ENCODE results near the gene TMEM123. TPM values are rescaled to one million over a fixed set of nuclear protein-coding genes. Genes with fewer than 3 reads are reported as not detected.

The TMEM123 gene
- total and polyA plus RNA-seq, 2 of the 4 experiments (the other 2 are of a cell fraction): 96.9 to 127 TPM

DNA sequence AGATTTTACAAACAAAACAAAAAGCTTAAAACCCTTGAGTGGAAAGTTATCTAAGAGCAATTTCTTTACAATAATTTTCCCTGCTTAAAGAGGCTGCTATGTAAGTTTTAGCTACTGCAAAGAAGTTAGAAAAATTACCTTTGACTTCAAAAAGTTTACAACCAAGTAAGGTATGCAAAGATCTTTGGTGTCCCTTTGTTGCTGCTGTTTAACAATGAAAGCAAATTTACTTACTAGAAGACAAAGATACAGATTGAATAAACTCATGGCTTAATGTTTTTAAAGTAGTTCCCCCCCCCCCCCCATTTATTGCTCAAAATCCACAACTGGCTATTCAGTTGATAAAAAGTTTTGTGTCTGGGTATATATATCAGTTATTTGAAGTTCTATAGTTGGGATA, 26.0 kb downstream of the TMEM123 start:
- Histone ChIP-seq H3K4ac (ENCODE audit: low read depth, low read length) (no peak overlapping the region), H2BK20ac (ENCODE audit: low read depth, low read length) (no peak overlapping the region), H3K79me1 (ENCODE audit: low read depth in 1 of 2, low read length in 2 of 2) (peaks cover 30 to 71% of the 10 kb centered on the region in 2 experiments), H2AK9ac (replicated peaks; ENCODE audit: low read depth, low read length, poor library complexity) (no peak overlapping the region), H3K18ac (ENCODE audit: low read depth, low read length) (no peak overlapping the region), H2AFZ (replicated peaks; ENCODE audit: low read length, poor library complexity) (no peak overlapping the region), H4K20me1 (ENCODE audit: insufficient read depth, low read length) (peaks cover 25% of the 10 kb centered on the region), H3K4me2 (ENCODE audit: low read depth, low read length) (no peak overlapping the region), H3K9ac (ENCODE audit: low read depth, low read length) (no peak overlapping the region), H3K4me3 (ENCODE audit: insufficient read depth, low read depth, low read length) (no peak overlapping the region), H3K36me3 (ENCODE audit: control insufficient read depth, insufficient read depth, low read length) (no peaks in the 10 kb centered on the region), H3K27me3 (ENCODE audit: control insufficient read depth, insufficient read depth, low read length) (no peaks in the 10 kb centered on the region), H3K4me1 (ENCODE audit: control insufficient read depth, insufficient read depth, low read length) (peaks cover 8% of the 10 kb centered on the region), H2BK5ac (ENCODE audit: low read depth, low read length, poor library complexity, severe bottlenecking) (no peak overlapping the region), H3K14ac (replicated peaks; ENCODE audit: low read depth, low read length) (no peak overlapping the region), H3K56ac (ENCODE audit: extremely low read depth, insufficient read depth, low read length) (no peak overlapping the region), H4K91ac (ENCODE audit: insufficient read depth, low read depth, low read length) (no peak overlapping the region), H2AK5ac (ENCODE audit: low read depth, low read length) (no peak overlapping the region), H3K27ac (ENCODE audit: insufficient read depth, low read length) (no peak overlapping the region), H3K9me3 (ENCODE audit: control insufficient read depth, insufficient read depth, low read length) (no peaks in the 10 kb centered on the region), H2BK120ac (ENCODE audit: low read depth, low read length) (no peak overlapping the region), H2BK15ac (ENCODE audit: low read depth, low read length) (no peak overlapping the region), H3K9me1 (ENCODE audit: insufficient read depth, low read length) (peaks cover 21% of the 10 kb centered on the region), H4K8ac (ENCODE audit: low read depth in 2 of 2, low read length in 2 of 2) (no peak overlapping the region), H3K23ac (ENCODE audit: low read depth, low read length) (no peak overlapping the region), H4K5ac (ENCODE audit: low read depth, low read length) (no peak overlapping the region)
- POLR2A ChIA-PET (ENCODE audit: unreplicated experiment): interaction anchor here (0.5 kb wide), 1 partner anchor 661 kb away, joined by 3 read pairs; no protein-coding TSS in a partner anchor
- dilution Hi-C loops (cut with HindIII; ENCODE audit: low sequenced_read_pairs, unreplicated experiment) (no loop called here), in situ Hi-C loops (cut with MboI; ENCODE audit: low sequenced_read_pairs) (no loop called here), intact Hi-C loops (cut with micrococcal nuclease) (no loop called here)
- ATAC-seq (ENCODE audit: low read depth): no peak
- TF ChIP-seq MAZ (IDR thresholded peaks at IDR 0.05; ENCODE audit: borderline replicate concordance, low read depth, low read length) (no peak), BHLHE40 (IDR thresholded peaks at IDR 0.05; ENCODE audit: low read depth, low read length) (no peak), POLR2A (IDR thresholded peaks at IDR 0.05; ENCODE audit: low read depth, low read length) (no peak), RFX5 (IDR thresholded peaks at IDR 0.05; ENCODE audit: low read depth, low read length) (no peak), CHD1 (IDR thresholded peaks at IDR 0.05; ENCODE audit: low read depth, low read length) (no peak), NFE2L2 (IDR thresholded peaks at IDR 0.05; ENCODE audit: low read depth, low read length) (no peak), CEBPB (IDR thresholded peaks at IDR 0.05; ENCODE audit: low read depth, low read length) (no peak), MXI1 (IDR thresholded peaks at IDR 0.05; ENCODE audit: borderline replicate concordance, low read depth, low read length) (no peak)
- TF ChIP-seq, protein P1, sequence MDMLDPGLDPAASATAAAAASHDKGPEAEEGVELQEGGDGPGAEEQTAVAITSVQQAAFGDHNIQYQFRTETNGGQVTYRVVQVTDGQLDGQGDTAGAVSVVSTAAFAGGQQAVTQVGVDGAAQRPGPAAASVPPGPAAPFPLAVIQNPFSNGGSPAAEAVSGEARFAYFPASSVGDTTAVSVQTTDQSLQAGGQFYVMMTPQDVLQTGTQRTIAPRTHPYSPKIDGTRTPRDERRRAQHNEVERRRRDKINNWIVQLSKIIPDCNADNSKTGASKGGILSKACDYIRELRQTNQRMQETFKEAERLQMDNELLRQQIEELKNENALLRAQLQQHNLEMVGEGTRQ (IDR thresholded peaks at IDR 0.05; ENCODE audit: low read depth, low read length): no peak
- BruUV-seq (replicated peaks): no TSS peak
- CTCF ChIA-PET: interaction anchor here (0.6 kb wide), 1 partner anchor 32 kb away, joined by 3 read pairs; no protein-coding TSS in a partner anchor
- no peak for DNase-seq
